Upper lobe of left lung (tissue), 4 donors: ENCODE results near the gene ADD2.

Experiments used
- CTCF ChIP-seq, 6 experiments: fragments of 450-650 bp in 4 of 6; fragments of 200-600 bp in 2 of 6; sonication (generic) in 2 of 6; IDR thresholded peaks; one replicate each; pipeline ENCODE4 v1.5.1; 2016 to 2019; ENCODE audit warnings: antibody characterized with exemption in 6 of 6
- POLR2A ChIP-seq, 4 donors: fragments of 450-650 bp; IDR thresholded peaks; one replicate each; pipeline ENCODE4 v1.5.1; 2016 to 2017; ENCODE audit warnings: antibody characterized with exemption in 4 of 4, mild to moderate bottlenecking in 2 of 4

- TF ChIP-seq POLR2A (IDR thresholded peaks at IDR 0.05) (no peak), CTCF (IDR thresholded peaks at IDR 0.05) (no peak)
Measured at GRCh38 chr2:70651014-70651413, 117.0 kb downstream of the ADD2 start.
